SK-N-SH treated with all-trans-retinoic acid at 6 μM for 48 hours (cell line): ENCODE measurements around the gene DDX53.

Experiments
- ARNTL ChIP-seq: fragments of 450-650 bp; formaldehyde crosslinking; IDR thresholded peaks from 2 replicates; pipeline ENCODE4 v1.5.0; 2020; ENCODE audit warnings: low read depth, mild to moderate bottlenecking, moderate library complexity, borderline replicate concordance
- ISL1 ChIP-seq: fragments of 250-450 bp; sonication (Bioruptor Pico); IDR thresholded peaks from 2 replicates; pipeline ENCODE4 v2.1.2; 2022; ENCODE audit warnings: mild to moderate bottlenecking, moderate library complexity
- OSR1 ChIP-seq: fragments of 250-450 bp; sonication (Bioruptor Pico); IDR thresholded peaks from 2 replicates; pipeline ENCODE4 v1.8.0; 2022; ENCODE audit warnings: moderate library complexity, mild to moderate bottlenecking, inconsistent platforms
- PPARA ChIP-seq: fragments of 250-450 bp; sonication (Bioruptor Pico); IDR thresholded peaks from 2 replicates; pipeline ENCODE4 v1.5.0; 2020; ENCODE audit warnings: mild to moderate bottlenecking, borderline replicate concordance
- RARB ChIP-seq: fragments of 250-450 bp; sonication (Bioruptor Pico); IDR thresholded peaks from 2 replicates; pipeline ENCODE4 v1.8.0; 2021; ENCODE audit warnings: mild to moderate bottlenecking, moderate library complexity
- SNAI2 ChIP-seq: fragments of 250-450 bp; sonication (Bioruptor Pico); IDR thresholded peaks from 2 replicates; pipeline ENCODE4 v1.5.0; 2020; ENCODE audit warnings: mild to moderate bottlenecking, moderate library complexity
- TOX ChIP-seq: fragments of 250-450 bp; sonication (Bioruptor Pico); IDR thresholded peaks from 2 replicates; pipeline ENCODE4 v1.8.0; 2021; ENCODE audit warnings: mild to moderate bottlenecking, moderate library complexity, borderline replicate concordance
- ZC3H10 ChIP-seq: fragments of 250-450 bp; sonication (Bioruptor Pico); IDR thresholded peaks from 2 replicates; pipeline ENCODE4 v1.5.1; 2021; ENCODE audit warnings: mild to moderate bottlenecking, moderate library complexity
- ZFP3 ChIP-seq: fragments of 250-450 bp; sonication (Bioruptor Pico); IDR thresholded peaks from 2 replicates; pipeline ENCODE4 v1.5.0; 2020; ENCODE audit warnings: mild to moderate bottlenecking, moderate library complexity
- ZNF565 ChIP-seq: fragments of 450-650 bp; formaldehyde crosslinking; conservative IDR thresholded peaks from 2 replicates; pipeline ENCODE4 v1.5.0; 2020; ENCODE audit warnings: low read depth, mild to moderate bottlenecking, moderate library complexity
- TF ChIP-seq, protein P1 (sequence below): fragments of 250-450 bp; sonication (Bioruptor Pico); IDR thresholded peaks from 2 replicates; pipeline ENCODE4 v1.5.1; 2020; ENCODE audit warnings: low read depth, mild to moderate bottlenecking, moderate library complexity
- TF ChIP-seq, protein P2 (sequence below): fragments of 250-450 bp; sonication (Bioruptor Pico); IDR thresholded peaks from 2 replicates; pipeline ENCODE4 v1.8.0; 2020; ENCODE audit warnings: mild to moderate bottlenecking, moderate library complexity, borderline replicate concordance

DNA sequence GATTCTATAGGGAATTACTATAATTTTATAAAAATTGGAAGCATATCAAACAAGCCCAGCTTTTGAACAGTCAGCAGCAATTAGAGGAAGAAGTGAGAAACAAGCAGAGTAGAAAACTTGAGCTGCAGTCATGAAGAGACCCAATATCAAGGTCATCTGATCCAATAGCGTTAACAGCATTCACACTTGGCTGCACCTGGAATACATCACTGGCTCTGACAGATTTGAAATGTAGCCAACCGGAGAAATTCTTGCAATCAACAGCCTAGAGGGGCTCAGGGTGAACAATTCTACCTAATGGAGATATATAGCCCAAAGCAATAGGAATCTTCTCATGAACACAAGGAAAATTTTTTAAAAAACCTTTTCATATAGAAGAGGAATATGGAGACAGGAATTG lies 13.6 kb downstream of the DDX53 start:
- TF ChIP-seq ISL1 (CRISPR knock-in tag), result no peak
- TF ChIP-seq ZFP3 (CRISPR knock-in tag), result no peak
- no peak for TF ChIP-seq RARB (CRISPR knock-in tag)
- no peak for TF ChIP-seq PPARA
- TF ChIP-seq, protein P1, sequence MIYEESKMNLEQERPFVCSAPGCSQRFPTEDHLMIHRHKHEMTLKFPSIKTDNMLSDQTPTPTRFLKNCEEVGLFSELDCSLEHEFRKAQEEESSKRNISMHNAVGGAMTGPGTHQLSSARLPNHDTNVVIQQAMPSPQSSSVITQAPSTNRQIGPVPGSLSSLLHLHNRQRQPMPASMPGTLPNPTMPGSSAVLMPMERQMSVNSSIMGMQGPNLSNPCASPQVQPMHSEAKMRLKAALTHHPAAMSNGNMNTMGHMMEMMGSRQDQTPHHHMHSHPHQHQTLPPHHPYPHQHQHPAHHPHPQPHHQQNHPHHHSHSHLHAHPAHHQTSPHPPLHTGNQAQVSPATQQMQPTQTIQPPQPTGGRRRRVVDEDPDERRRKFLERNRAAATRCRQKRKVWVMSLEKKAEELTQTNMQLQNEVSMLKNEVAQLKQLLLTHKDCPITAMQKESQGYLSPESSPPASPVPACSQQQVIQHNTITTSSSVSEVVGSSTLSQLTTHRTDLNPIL (CRISPR knock-in tag), result no peak
- no peak for TF ChIP-seq OSR1
- TF ChIP-seq TOX (CRISPR knock-in tag), result no peak
- no peak for TF ChIP-seq ARNTL (CRISPR knock-in tag)
- TF ChIP-seq ZNF565 (CRISPR knock-in tag), result no peak
- TF ChIP-seq SNAI2 (CRISPR knock-in tag), result no peak
- TF ChIP-seq, protein P2, sequence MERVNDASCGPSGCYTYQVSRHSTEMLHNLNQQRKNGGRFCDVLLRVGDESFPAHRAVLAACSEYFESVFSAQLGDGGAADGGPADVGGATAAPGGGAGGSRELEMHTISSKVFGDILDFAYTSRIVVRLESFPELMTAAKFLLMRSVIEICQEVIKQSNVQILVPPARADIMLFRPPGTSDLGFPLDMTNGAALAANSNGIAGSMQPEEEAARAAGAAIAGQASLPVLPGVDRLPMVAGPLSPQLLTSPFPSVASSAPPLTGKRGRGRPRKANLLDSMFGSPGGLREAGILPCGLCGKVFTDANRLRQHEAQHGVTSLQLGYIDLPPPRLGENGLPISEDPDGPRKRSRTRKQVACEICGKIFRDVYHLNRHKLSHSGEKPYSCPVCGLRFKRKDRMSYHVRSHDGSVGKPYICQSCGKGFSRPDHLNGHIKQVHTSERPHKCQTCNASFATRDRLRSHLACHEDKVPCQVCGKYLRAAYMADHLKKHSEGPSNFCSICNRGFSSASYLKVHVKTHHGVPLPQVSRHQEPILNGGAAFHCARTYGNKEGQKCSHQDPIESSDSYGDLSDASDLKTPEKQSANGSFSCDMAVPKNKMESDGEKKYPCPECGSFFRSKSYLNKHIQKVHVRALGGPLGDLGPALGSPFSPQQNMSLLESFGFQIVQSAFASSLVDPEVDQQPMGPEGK (CRISPR knock-in tag), result no peak
- TF ChIP-seq ZC3H10, result no peak
